ENCODE measurements around the gene SAMD13.

SAMD13 gene

GRCh38 chr1:84293766-84294165, 7.7 kb upstream of the SAMD13 start:
- TF ChIP-seq CEBPB (IDR thresholded peaks at IDR 0.05) (no peak), USF1 (IDR thresholded peaks at IDR 0.05) (no peak), RAD21 (IDR thresholded peaks at IDR 0.05; ENCODE audit: low read depth) (no peak), ZBTB7A (IDR thresholded peaks at IDR 0.05; ENCODE audit: low read depth) (no peak), TEAD4 (IDR thresholded peaks at IDR 0.05) (no peak), NFIC (IDR thresholded peaks at IDR 0.05) (no peak), CREB1 (IDR thresholded peaks at IDR 0.05; ENCODE audit: low read depth) (no peak), REST (IDR thresholded peaks at IDR 0.05; ENCODE audit: low read depth) (no peak), TAF1 (IDR thresholded peaks at IDR 0.05; ENCODE audit: low read depth) (no peak), YY1 (IDR thresholded peaks at IDR 0.05; ENCODE audit: low read depth) (no peak), MAX (IDR thresholded peaks at IDR 0.05) (no peak), EP300 (IDR thresholded peaks at IDR 0.05; ENCODE audit: borderline replicate concordance) (no peak), TCF12 (IDR thresholded peaks at IDR 0.05; ENCODE audit: low read depth) (no peak), FOXM1 (IDR thresholded peaks at IDR 0.05; ENCODE audit: borderline replicate concordance, low read depth) (no peak), EGR1 (IDR thresholded peaks at IDR 0.05) (no peak)

GRCh38 chr1:84294751-84295150, 6.8 kb upstream of the SAMD13 start:
- TF ChIP-seq CEBPB (IDR thresholded peaks at IDR 0.05) = no peak
- TF ChIP-seq MAX (IDR thresholded peaks at IDR 0.05) = no peak
- TF ChIP-seq FOXM1 (IDR thresholded peaks at IDR 0.05; ENCODE audit: borderline replicate concordance, low read depth) = no peak
- TF ChIP-seq RAD21 (IDR thresholded peaks at IDR 0.05; ENCODE audit: low read depth) = no peak
- TF ChIP-seq TEAD4 (IDR thresholded peaks at IDR 0.05) = no peak
- TF ChIP-seq TCF12 (IDR thresholded peaks at IDR 0.05; ENCODE audit: low read depth) = no peak

GRCh38 chr1:84297546-84298244, 3.8 kb upstream of the SAMD13 start:
- TF ChIP-seq USF1 (IDR thresholded peaks at IDR 0.05) (no peak), CEBPB (IDR thresholded peaks at IDR 0.05) (no peak), YY1 (IDR thresholded peaks at IDR 0.05; ENCODE audit: low read depth) (no peak), ZBTB7A (IDR thresholded peaks at IDR 0.05; ENCODE audit: low read depth) (no peak), RAD21 (IDR thresholded peaks at IDR 0.05; ENCODE audit: low read depth) (no peak), FOXM1 (IDR thresholded peaks at IDR 0.05; ENCODE audit: borderline replicate concordance, low read depth) (no peak), REST (IDR thresholded peaks at IDR 0.05; ENCODE audit: low read depth) (no peak), NFIC (IDR thresholded peaks at IDR 0.05) (no peak), TEAD4 (IDR thresholded peaks at IDR 0.05) (no peak), TAF1 (IDR thresholded peaks at IDR 0.05; ENCODE audit: low read depth) (no peak), TCF12 (IDR thresholded peaks at IDR 0.05; ENCODE audit: low read depth) (no peak), EGR1 (IDR thresholded peaks at IDR 0.05) (no peak), CREB1 (IDR thresholded peaks at IDR 0.05; ENCODE audit: low read depth) (no peak), MAX (IDR thresholded peaks at IDR 0.05) (no peak)

GRCh38 chr1:84298328-84298683, 3.2 kb upstream of the SAMD13 start:
- TF ChIP-seq CREB1 (IDR thresholded peaks at IDR 0.05; ENCODE audit: low read depth) (no peak), REST (IDR thresholded peaks at IDR 0.05; ENCODE audit: low read depth) (no peak), TAF1 (IDR thresholded peaks at IDR 0.05; ENCODE audit: low read depth) (peak; percentile 35; the same call in 1 of the 2 replicates), NFIC (IDR thresholded peaks at IDR 0.05) (no peak), RAD21 (IDR thresholded peaks at IDR 0.05; ENCODE audit: low read depth) (no peak), YY1 (IDR thresholded peaks at IDR 0.05; ENCODE audit: low read depth) (peak; percentile 66; the same call in 1 of the 2 replicates), TCF12 (IDR thresholded peaks at IDR 0.05; ENCODE audit: low read depth) (peak; percentile 59), USF1 (IDR thresholded peaks at IDR 0.05) (no peak), ZBTB7A (IDR thresholded peaks at IDR 0.05; ENCODE audit: low read depth) (peak; percentile 96), TEAD4 (IDR thresholded peaks at IDR 0.05) (no peak), CEBPB (IDR thresholded peaks at IDR 0.05) (no peak), FOXM1 (IDR thresholded peaks at IDR 0.05; ENCODE audit: borderline replicate concordance, low read depth) (no peak), MAX (IDR thresholded peaks at IDR 0.05) (peak; percentile 72; the same call in 1 of the 2 replicates), EP300 (IDR thresholded peaks at IDR 0.05; ENCODE audit: borderline replicate concordance) (no peak), EGR1 (IDR thresholded peaks at IDR 0.05) (peak; percentile 37; the same call in 1 of the 2 replicates)

Data from Ishikawa (cell line).